Astrocyte (in vitro differentiated cells and primary cell): Measurements from ENCODE around the gene ZNF584. TPM values are rescaled to one million over a fixed set of nuclear protein-coding genes. Genes with fewer than 3 reads are reported as not detected.
A peak's percentile ranks its signal among the peaks of the same experiment; 100 is the strongest.

ENCODE experiments used
- DNase-seq: peaks from one replicate; pipeline ENCODE4 v3.0.0-alpha.2; 2010; ENCODE audit warnings: low read depth
- FAIRE-seq: peaks from 2 replicates; lab custom pipeline; 2011; peaks lifted over from hg19 to GRCh38; lab: Jason Lieb, UNC
- H2AFZ ChIP-seq: 2 replicates; pipeline ENCODE4 v1.6.0; 2012; ENCODE audit warnings: low read depth, low read length, inconsistent platforms
- H3K27ac ChIP-seq: 2 replicates; pipeline ENCODE4 v1.5.1; 2011; ENCODE audit warnings: low read depth, low read length, inconsistent platforms
- H3K27me3 ChIP-seq: 2 replicates; pipeline ENCODE4 v1.6.0; 2011; ENCODE audit warnings: low read length, inconsistent platforms; ENCODE audit not compliant: insufficient read depth
- H3K36me3 ChIP-seq: 2 replicates; pipeline ENCODE4 v1.5.1; 2011; ENCODE audit warnings: low read length, inconsistent platforms; ENCODE audit not compliant: insufficient read depth
- H3K4me1 ChIP-seq: 2 replicates; pipeline ENCODE4 v1.5.1; 2011; ENCODE audit warnings: low read length, inconsistent platforms; ENCODE audit not compliant: insufficient read depth
- H3K4me2 ChIP-seq: 2 replicates; pipeline ENCODE4 v1.6.0; 2012; ENCODE audit warnings: low read length, inconsistent platforms
- H3K4me3 ChIP-seq: 2 replicates; pipeline ENCODE4 v1.5.1; 2011; ENCODE audit warnings: low read depth, mild to moderate bottlenecking, low read length, inconsistent platforms; ENCODE audit not compliant: insufficient read depth
- H3K79me2 ChIP-seq: 2 replicates; pipeline ENCODE4 v1.6.0; 2012; ENCODE audit warnings: mild to moderate bottlenecking, low read length, inconsistent platforms; ENCODE audit not compliant: insufficient read depth
- H3K9ac ChIP-seq: 2 replicates; pipeline ENCODE4 v1.6.0; 2012; ENCODE audit warnings: mild to moderate bottlenecking, low read length, inconsistent platforms
- H3K9me3 ChIP-seq: 2 replicates; pipeline ENCODE4 v1.5.1; 2012; ENCODE audit warnings: low read depth, mild to moderate bottlenecking, low read length, inconsistent platforms; ENCODE audit not compliant: insufficient read depth
- H4K20me1 ChIP-seq: 2 replicates; pipeline ENCODE4 v1.6.0; 2012; ENCODE audit warnings: low read length, inconsistent platforms; ENCODE audit not compliant: insufficient read depth
- H3K27ac Mint-ChIP-seq: one replicate; pipeline ENCODE4 v1.8.0; 2021; ENCODE audit warnings: mild to moderate bottlenecking, mixed read lengths; ENCODE audit not compliant: unreplicated experiment
- H3K27me3 Mint-ChIP-seq: one replicate; pipeline ENCODE4 v1.8.0; 2021; ENCODE audit warnings: low read depth, mixed read lengths; ENCODE audit not compliant: unreplicated experiment
- H3K36me3 Mint-ChIP-seq: one replicate; pipeline ENCODE4 v1.8.0; 2021; ENCODE audit warnings: low read depth, mixed read lengths; ENCODE audit not compliant: unreplicated experiment
- H3K4me1 Mint-ChIP-seq: one replicate; pipeline ENCODE4 v1.8.0; 2021; ENCODE audit warnings: low read depth, mixed read lengths; ENCODE audit not compliant: unreplicated experiment
- H3K4me3 Mint-ChIP-seq: one replicate; pipeline ENCODE4 v1.8.0; 2021; ENCODE audit warnings: mild to moderate bottlenecking, moderate library complexity, mixed read lengths; ENCODE audit not compliant: unreplicated experiment
- H3K9me3 Mint-ChIP-seq: one replicate; pipeline ENCODE4 v1.8.0; 2021; ENCODE audit warnings: mild to moderate bottlenecking, mixed read lengths; ENCODE audit not compliant: unreplicated experiment
- EZH2 ChIP-seq: IDR thresholded peaks from 2 replicates; pipeline ENCODE4 v1.6.1; 2012; ENCODE audit warnings: mild to moderate bottlenecking, low read length, inconsistent platforms; ENCODE audit not compliant: insufficient read depth
- total RNA-seq: library from RNA; stranded (reverse); gene quantifications from 2 replicates; pipeline ENCODE4 v1.2.1, GENCODE V29; 2021
- TF ChIP-seq, protein P1 (sequence below): IDR thresholded peaks from 2 replicates; pipeline ENCODE4 v1.5.1; 2011; ENCODE audit warnings: low read depth, mild to moderate bottlenecking, inconsistent platforms, low read length, moderate library complexity; ENCODE audit not compliant: insufficient read depth

Gene ZNF584
- total RNA-seq, 1 donor from 2014 or later = 12.7 TPM

DNA sequence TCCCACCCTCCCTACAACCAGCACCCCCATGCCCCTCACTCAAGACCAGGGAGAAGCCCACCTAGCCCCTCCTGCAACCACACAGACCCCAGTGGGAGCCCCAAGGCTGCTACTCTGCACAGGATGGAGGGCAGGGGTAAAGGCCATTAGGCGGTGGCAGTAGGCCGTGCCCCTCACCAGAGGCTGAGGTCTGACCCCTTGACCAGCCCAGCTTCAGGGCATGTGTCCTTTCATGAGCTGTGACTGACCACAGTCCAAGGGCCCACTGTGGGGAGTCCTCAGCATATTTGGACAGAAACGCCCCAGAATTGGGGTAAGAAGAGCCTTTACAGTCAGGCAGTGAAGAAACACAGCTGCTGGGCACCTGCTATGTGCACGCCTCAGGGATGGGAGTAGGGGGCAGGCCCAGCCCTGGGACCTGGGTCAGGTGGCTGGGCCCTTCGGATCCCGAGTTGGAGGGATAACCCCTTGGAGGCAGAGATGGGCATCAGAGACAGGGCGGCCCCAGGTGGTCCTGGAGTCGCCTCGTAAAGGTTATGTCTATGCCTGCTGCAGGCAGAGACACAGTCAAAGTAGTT, 23.0 kb upstream of the ZNF584 start:
- no peak overlapping the region for H3K4me3 ChIP-seq
- peaks cover 56% of the 10 kb centered on the region for H3K79me2 ChIP-seq
- H4K20me1 ChIP-seq = peaks cover 28% of the 10 kb centered on the region
- DNase-seq = no peak
- H3K4me1 ChIP-seq = peaks cover 24% of the 10 kb centered on the region
- Mint-ChIP-seq H3K4me3 (peak overlapping the region; percentile 99), H3K4me1 (peaks cover 21% of the 10 kb centered on the region), H3K36me3 (peaks cover 10% of the 10 kb centered on the region), H3K9me3 (no peaks in the 10 kb centered on the region), H3K27ac (peak overlapping the region; percentile 77), H3K27me3 (no peaks in the 10 kb centered on the region)
- no peak for FAIRE-seq
- TF ChIP-seq EZH2 = no peak
- TF ChIP-seq, protein P1, sequence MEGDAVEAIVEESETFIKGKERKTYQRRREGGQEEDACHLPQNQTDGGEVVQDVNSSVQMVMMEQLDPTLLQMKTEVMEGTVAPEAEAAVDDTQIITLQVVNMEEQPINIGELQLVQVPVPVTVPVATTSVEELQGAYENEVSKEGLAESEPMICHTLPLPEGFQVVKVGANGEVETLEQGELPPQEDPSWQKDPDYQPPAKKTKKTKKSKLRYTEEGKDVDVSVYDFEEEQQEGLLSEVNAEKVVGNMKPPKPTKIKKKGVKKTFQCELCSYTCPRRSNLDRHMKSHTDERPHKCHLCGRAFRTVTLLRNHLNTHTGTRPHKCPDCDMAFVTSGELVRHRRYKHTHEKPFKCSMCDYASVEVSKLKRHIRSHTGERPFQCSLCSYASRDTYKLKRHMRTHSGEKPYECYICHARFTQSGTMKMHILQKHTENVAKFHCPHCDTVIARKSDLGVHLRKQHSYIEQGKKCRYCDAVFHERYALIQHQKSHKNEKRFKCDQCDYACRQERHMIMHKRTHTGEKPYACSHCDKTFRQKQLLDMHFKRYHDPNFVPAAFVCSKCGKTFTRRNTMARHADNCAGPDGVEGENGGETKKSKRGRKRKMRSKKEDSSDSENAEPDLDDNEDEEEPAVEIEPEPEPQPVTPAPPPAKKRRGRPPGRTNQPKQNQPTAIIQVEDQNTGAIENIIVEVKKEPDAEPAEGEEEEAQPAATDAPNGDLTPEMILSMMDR = no peak
- H3K4me2 ChIP-seq = peak overlapping the region; percentile 95
- H3K9me3 ChIP-seq = no peaks in the 10 kb centered on the region
- H3K9ac ChIP-seq = peak overlapping the region; percentile 90
- H3K36me3 ChIP-seq = peaks cover 11% of the 10 kb centered on the region
- no peaks in the 10 kb centered on the region for H3K27me3 ChIP-seq
- peak overlapping the region; percentile 82 for H2AFZ ChIP-seq
- H3K27ac ChIP-seq = no peak overlapping the region

DNA sequence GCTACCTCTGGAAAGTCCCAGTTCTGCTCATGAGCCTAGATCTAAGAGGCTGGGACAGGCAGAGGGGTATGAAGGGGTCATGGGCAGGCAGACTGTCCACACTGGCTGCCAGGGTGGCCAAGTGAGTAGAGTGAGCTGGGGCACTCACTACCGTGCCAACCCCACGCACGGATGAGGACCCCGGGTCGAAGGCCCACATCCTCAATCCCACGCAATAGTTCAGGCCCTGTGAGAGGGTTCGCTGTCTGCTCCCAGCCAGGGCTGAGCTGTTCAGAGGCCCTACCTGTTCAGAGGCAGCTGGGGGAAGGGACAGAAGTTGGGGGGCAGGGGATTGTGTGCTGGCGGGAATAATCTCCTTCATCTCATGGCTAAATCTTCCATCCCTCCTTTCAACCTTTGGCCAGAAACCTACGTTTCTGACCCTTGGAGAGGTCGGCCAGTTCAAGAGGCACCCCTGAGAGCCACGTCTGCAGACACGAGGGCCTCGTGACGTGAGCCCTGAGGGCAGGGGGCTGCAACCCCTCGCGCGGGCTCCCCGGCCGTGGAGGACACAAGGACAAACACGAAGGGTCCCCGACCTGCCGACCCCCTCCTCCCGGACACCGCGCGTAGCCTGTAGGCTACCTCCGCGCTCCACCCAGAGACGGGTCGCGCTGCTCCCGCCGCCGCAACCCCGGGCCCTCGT, 22.4 kb upstream of the ZNF584 start:
- H3K27ac ChIP-seq = peak overlapping the region; percentile 94
- DNase-seq = no peak
- Mint-ChIP-seq H3K4me3 (peak overlapping the region; percentile 99), H3K4me1 (peaks cover 24% of the 10 kb centered on the region), H3K36me3 (peaks cover 10% of the 10 kb centered on the region), H3K27me3 (no peaks in the 10 kb centered on the region), H3K27ac (peak overlapping the region; percentile 100), H3K9me3 (no peaks in the 10 kb centered on the region)
- H3K4me3 ChIP-seq = peak overlapping the region; percentile 93
- TF ChIP-seq EZH2 = no peak
- TF ChIP-seq, protein P1 = no peak
- H2AFZ ChIP-seq = peak overlapping the region; percentile 82
- no peaks in the 10 kb centered on the region for H3K9me3 ChIP-seq
- H3K9ac ChIP-seq = peak overlapping the region; percentile 90
- no peaks in the 10 kb centered on the region for H3K27me3 ChIP-seq
- peak overlapping the region; percentile 95 for H3K4me2 ChIP-seq
- no peak for FAIRE-seq
- H3K36me3 ChIP-seq = peaks cover 16% of the 10 kb centered on the region
- H3K79me2 ChIP-seq = peaks cover 63% of the 10 kb centered on the region
- H4K20me1 ChIP-seq = peaks cover 34% of the 10 kb centered on the region
- peaks cover 24% of the 10 kb centered on the region for H3K4me1 ChIP-seq
